ENCODE results near the gene UQCRC1.

The UQCRC1 gene

GRCh38 chr3:48565186-48565585, 44.3 kb downstream of the UQCRC1 start:
- no peak overlapping the region for H3K4me3 ChIP-seq (ENCODE audit: low read depth, low read length)
- TF ChIP-seq ZIC2 (tag by site-specific recombination; IDR thresholded peaks at IDR 0.05) (peak; percentile 49), PATZ1 (tag by site-specific recombination; IDR thresholded peaks at IDR 0.05) (no peak)
- POLR2A ChIA-PET, result no interaction called here
- H3K36me3 ChIP-seq (ENCODE audit: control insufficient read depth in 2 of 2, insufficient read depth in 1 of 2, low read length in 2 of 2), result no peaks in the 10 kb centered on the region
- CTCF ChIA-PET, result no interaction called here
- H3K9me3 ChIP-seq (ENCODE audit: control insufficient read depth, insufficient read depth, low read depth, low read length), result no peaks in the 10 kb centered on the region
- H3K4me1 ChIP-seq (ENCODE audit: control insufficient read depth, insufficient read depth, low read length), result no peaks in the 10 kb centered on the region
- no peak overlapping the region for H3K27ac ChIP-seq (ENCODE audit: extremely low read depth, low read depth, low read length)

- CTCF ChIA-PET, result interaction anchor here (0.6 to 1.2 kb wide), 2 partner anchors 128 to 442 kb away, joined by 4 to 5 read pairs; partner anchors contain the start of gene WDR6
- Histone ChIP-seq H3K9me3 (ENCODE audit: control insufficient read depth, insufficient read depth, low read depth, low read length) (no peaks in the 10 kb centered on the region), H3K27ac (ENCODE audit: extremely low read depth, low read depth, low read length) (no peak overlapping the region), H3K36me3 (ENCODE audit: control insufficient read depth in 2 of 2, insufficient read depth in 1 of 2, low read length in 2 of 2) (no peaks in the 10 kb centered on the region), H3K4me3 (ENCODE audit: low read depth, low read length) (no peak overlapping the region), H3K4me1 (ENCODE audit: control insufficient read depth, insufficient read depth, low read length) (no peaks in the 10 kb centered on the region)
- POLR2A ChIA-PET, result no interaction called here
- TF ChIP-seq ZNF350 (tag by site-specific recombination; IDR thresholded peaks at IDR 0.05), result no peak
- no peak for TF ChIP-seq PRDM2 (tag by site-specific recombination; IDR thresholded peaks at IDR 0.05; ENCODE audit: borderline replicate concordance)
- no peak for TF ChIP-seq ZBTB17 (tag by site-specific recombination; IDR thresholded peaks at IDR 0.05)
- TF ChIP-seq ZNF600 (tag by site-specific recombination; IDR thresholded peaks at IDR 0.05), result no peak
Measured at GRCh38 chr3:48564667-48565066, 44.8 kb downstream of the UQCRC1 start.

GRCh38 chr3:48564022-48564421, 45.4 kb downstream of the UQCRC1 start:
- Histone ChIP-seq H3K9me3 (ENCODE audit: control insufficient read depth, insufficient read depth, low read depth, low read length) (no peaks in the 10 kb centered on the region), H3K27ac (ENCODE audit: extremely low read depth, low read depth, low read length) (no peak overlapping the region), H3K4me3 (ENCODE audit: low read depth, low read length) (no peak overlapping the region), H3K4me1 (ENCODE audit: control insufficient read depth, insufficient read depth, low read length) (no peaks in the 10 kb centered on the region), H3K36me3 (ENCODE audit: control insufficient read depth in 2 of 2, insufficient read depth in 1 of 2, low read length in 2 of 2) (no peaks in the 10 kb centered on the region)
- CTCF ChIA-PET, result interaction anchor here (1.2 kb wide), 1 partner anchor 128 kb away, joined by 5 read pairs; no protein-coding TSS in a partner anchor
- POLR2A ChIA-PET, result interaction anchor here (0.6 kb wide), 1 partner anchor 1457 kb away, joined by 3 read pairs; no protein-coding TSS in a partner anchor
- no peak for TF ChIP-seq ZBTB44 (tag by site-specific recombination; IDR thresholded peaks at IDR 0.05)
- TF ChIP-seq ZFHX2 (tag by site-specific recombination; conservative IDR thresholded peaks at IDR 0.05), result peak; percentile 37; the same call in 1 of the 2 replicates
- no peak for TF ChIP-seq ZNF112 (tag by site-specific recombination; IDR thresholded peaks at IDR 0.05)
- no peak for TF ChIP-seq ZSCAN5A (tag by site-specific recombination; IDR thresholded peaks at IDR 0.05)
- 0 out of 2 replicates have a peak, but pooled peaks have one; percentile 25 for TF ChIP-seq EGR2 (tag by site-specific recombination; IDR thresholded peaks at IDR 0.05; ENCODE audit: low read depth)
- TF ChIP-seq ZNF416 (tag by site-specific recombination; IDR thresholded peaks at IDR 0.05), result no peak
- TF ChIP-seq ZNF24 (tag by site-specific recombination; IDR thresholded peaks at IDR 0.05), result no peak
- no peak for TF ChIP-seq ZEB2 (tag by site-specific recombination; IDR thresholded peaks at IDR 0.05)
- no peak for TF ChIP-seq TSHZ1 (tag by site-specific recombination; IDR thresholded peaks at IDR 0.05; ENCODE audit: borderline replicate concordance)
- no peak for TF ChIP-seq GFI1B (tag by site-specific recombination; IDR thresholded peaks at IDR 0.05)
- no peak for TF ChIP-seq ZNF138 (tag by site-specific recombination; IDR thresholded peaks at IDR 0.05; ENCODE audit: borderline replicate concordance)
